ENCODE data around the gene ZNF234. TPM values are rescaled to one million over a fixed set of nuclear protein-coding genes. Genes with fewer than 3 reads are reported as not detected.
"Not testable (repeated sequence)": the region's sequence is repeated elsewhere in the genome, so short reads cannot be mapped to it uniquely, and the experiment has no call there.

ZNF234 gene
- 7.0 and 7.4 TPM in 2 replicates for total RNA-seq (2014; rRNA removed; shearing (Covaris generic))
- 2.8 and 3.2 TPM in 2 replicates for polyA plus RNA-seq (2015; cell fraction: cytosol; rRNA removed)
- polyA plus RNA-seq (2015; cell fraction: nucleus; rRNA removed), result 13.0 and 19.0 TPM in 2 replicates

DNA sequence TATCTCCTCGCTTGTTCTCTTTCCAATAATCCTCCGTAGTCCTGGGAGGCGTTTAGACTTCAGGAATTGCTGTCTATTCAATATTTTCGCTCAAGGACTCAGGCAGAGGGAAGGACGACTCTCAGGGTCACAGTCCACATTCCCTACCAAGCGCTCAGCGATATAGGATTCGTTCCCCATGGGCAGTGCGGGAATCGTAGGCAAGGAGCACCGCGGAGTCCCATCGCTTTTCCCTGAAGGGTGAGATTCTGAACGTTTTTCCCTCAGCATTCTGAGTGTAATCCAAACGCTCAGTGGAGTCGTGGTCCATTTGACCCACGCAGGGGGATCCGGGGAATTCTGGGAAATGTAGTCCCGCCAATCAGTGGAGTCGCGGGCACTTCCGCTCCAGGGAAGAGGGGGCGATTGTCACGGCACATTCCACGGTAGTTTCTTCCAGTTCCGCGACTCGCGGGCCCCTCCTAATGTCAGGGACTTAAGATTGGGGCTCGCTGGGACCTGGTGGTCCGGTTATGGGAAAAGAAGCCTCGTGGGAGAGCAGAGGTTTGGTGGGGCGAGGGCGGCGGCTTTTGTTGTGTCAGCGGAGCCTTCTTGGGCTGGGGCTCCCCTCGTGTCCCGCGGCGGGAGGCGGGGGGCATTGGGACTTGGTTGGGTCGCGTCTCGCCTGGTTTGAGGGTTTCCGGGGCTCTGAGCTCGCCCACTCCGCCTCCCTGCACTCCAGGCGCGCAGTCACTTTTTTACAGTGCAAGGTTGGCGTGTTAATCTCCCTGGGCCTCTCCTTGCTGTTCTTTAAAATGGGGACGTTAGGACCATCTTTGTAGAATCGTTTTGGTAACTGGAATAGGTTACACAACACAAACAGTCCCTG, at the start of gene ZNF234:
Gene ZNF234 (plus strand): TSS at position 364 of the 868 bp plus-strand sequence. CDS start 3,079 bp downstream, outside the sequence.
- DNase-seq (ENCODE audit: low read depth, low spot score), result peak; percentile 73

DNA sequence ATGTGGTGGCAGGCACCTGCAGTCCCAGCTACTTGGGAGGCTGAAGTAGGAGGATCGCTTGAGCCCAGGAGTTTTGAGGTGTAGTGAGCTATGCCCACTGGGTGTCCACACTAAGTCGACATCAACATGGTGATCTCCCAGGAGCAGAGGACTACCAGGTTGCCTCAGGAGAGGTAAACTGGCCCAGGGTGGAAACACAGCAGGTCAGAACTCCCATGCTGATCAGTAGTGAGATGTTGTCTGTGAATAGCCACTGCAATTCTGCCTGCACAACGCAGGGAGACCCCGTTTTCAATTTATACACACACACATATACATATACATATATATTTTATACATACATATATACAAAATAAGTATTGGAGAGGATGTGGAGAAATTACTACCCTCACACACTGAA, 49.2 kb upstream of the ZNF234 start:
- in situ Hi-C loops (cut with HindIII; ENCODE audit: low pct_unique_long_range_greater_than_20kb, low sequenced_read_pairs), result no loop called here
- no peak for DNase-seq (ENCODE audit: low read depth, low spot score)

More for the DNA sequence above, at the start of gene ZNF234:
- in situ Hi-C loops (cut with HindIII; ENCODE audit: low pct_unique_long_range_greater_than_20kb, low sequenced_read_pairs), result no loop called here

DNA sequence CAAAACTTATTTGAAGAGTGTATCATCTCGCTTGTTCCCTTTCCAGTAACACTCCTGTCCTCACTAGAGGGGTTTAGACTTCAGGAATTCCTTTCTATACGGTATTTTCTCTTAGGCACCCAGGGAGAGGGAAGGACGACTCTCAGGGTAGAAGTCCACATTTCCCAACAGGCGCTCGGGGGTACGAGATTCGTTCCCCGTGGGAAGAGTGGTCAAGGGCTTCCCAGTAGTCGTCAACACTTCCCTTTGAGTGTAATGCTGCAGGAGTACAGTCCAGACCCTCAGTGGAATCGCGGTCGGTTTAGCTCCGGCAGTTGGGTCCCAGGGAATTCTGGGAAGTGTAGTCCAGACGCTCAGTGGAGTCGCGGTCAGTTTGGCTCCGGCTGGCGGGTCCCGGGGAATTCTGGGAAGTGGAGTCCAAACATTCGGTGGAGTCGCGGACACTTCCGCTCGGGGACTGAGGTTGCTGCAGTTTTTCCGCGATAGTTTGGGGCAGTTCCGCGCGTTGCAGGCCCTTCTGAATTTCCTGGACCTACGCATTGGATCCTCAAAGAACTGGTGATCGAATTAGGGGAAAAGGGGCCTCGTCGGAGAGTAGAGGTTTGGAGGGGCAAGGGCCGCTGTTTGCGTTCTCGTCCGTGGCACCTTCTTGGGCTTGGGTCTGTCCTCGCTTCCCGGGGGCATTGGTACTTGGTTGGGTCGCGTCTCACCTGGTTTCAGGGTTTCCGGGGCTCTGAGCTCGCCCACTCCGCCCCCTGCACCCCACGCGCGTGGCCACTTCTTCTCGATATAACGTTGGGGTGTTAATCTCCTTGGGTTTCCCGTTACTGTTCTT, 47.2 kb upstream of the ZNF234 start, which contains the start of gene ZNF224:
Gene ZNF224 (plus strand): TSS at position 431 of the 835 bp plus-strand sequence. CDS start 3,513 bp downstream, outside the sequence.
- DNase-seq (ENCODE audit: low read depth, low spot score), result peak; percentile 95
- in situ Hi-C loops (cut with HindIII; ENCODE audit: low pct_unique_long_range_greater_than_20kb, low sequenced_read_pairs), result no loop called here

DNA sequence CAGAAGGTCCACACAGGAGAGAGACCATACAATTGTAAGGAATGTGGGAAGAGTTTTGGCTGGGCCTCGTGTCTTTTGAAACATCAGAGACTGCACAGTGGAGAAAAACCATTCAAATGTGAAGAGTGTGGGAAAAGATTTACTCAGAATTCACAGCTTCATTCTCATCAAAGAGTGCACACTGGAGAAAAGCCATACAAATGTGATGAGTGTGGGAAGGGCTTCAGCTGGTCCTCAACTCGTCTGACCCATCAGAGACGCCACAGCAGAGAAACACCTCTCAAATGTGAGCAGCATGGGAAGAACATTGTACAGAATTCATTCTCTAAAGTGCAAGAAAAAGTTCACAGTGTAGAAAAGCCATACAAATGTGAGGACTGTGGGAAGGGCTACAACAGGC, 33.6 kb upstream of the ZNF234 start:
- in situ Hi-C loops (cut with HindIII; ENCODE audit: low pct_unique_long_range_greater_than_20kb, low sequenced_read_pairs), result no loop called here
- no peak for DNase-seq (ENCODE audit: low read depth, low spot score)

DNA sequence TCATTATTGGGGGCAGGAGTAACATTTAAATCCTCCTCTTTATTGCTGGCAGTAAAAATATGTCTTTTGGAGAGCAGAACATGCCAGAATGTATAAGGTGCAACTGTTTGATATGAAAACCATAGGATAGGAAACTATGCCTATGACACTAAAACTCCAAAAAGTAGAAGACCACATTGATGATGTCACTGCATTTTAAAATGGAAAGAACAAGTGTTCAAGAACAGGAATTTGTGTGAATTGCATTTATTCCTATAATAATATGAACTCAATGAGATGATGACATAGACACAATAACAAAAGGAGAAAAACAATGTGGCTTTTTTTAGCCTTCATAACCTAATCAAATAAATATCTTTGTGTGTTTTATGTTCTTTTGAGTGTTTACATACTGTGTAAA, 31.9 kb upstream of the ZNF234 start:
- in situ Hi-C loops (cut with HindIII; ENCODE audit: low pct_unique_long_range_greater_than_20kb, low sequenced_read_pairs), result no loop called here
- DNase-seq (ENCODE audit: low read depth, low spot score), result no peak

DNA sequence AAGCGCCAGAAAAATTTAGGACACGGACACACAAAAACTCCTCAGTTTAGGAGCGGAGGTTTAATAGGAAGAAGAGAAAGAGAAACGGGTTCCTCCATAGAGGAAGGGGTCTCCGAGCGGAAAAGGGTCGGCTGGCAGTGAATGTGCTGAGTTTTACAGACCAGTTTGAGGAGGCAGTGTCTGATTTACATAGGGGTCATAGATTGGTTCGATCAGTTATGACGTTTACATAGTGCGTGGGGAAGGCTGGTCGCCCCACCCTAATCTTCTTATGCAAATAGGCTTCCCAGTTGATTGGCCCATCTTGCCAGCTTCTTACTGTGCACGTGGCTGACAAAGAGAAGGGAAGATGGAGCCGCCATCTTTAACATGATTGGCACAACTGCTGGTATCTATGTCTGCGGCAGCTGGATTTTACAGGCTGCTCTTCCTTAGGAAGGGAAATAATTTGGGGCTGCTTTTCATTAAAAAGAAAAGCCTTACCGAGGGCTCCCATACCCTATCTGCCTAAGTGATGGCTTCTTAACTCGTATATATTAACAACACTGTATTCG, 29.4 kb upstream of the ZNF234 start:
- in situ Hi-C loops (cut with HindIII; ENCODE audit: low pct_unique_long_range_greater_than_20kb, low sequenced_read_pairs), result no loop called here
- DNase-seq (ENCODE audit: low read depth, low spot score), result peak; percentile 41

DNA sequence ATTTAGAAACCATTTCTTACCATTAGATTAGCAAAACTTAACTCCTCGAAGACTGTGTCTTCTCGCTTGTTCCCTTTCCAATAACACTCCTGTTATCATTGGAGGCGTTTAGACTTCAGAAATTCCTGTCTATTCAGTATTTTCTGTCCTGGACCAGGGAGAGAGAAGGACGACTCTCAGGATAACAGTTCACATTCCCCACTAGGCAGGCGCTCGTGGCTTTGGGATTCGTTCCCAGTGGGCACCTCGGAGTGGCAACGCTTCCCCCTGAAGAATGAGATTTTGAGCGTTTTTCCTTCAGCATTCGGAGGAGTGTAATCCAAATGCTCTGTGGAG, 28.6 kb upstream of the ZNF234 start:
- in situ Hi-C loops (cut with HindIII; ENCODE audit: low pct_unique_long_range_greater_than_20kb, low sequenced_read_pairs), result no loop called here
- DNase-seq (ENCODE audit: low read depth, low spot score), result no peak

DNA sequence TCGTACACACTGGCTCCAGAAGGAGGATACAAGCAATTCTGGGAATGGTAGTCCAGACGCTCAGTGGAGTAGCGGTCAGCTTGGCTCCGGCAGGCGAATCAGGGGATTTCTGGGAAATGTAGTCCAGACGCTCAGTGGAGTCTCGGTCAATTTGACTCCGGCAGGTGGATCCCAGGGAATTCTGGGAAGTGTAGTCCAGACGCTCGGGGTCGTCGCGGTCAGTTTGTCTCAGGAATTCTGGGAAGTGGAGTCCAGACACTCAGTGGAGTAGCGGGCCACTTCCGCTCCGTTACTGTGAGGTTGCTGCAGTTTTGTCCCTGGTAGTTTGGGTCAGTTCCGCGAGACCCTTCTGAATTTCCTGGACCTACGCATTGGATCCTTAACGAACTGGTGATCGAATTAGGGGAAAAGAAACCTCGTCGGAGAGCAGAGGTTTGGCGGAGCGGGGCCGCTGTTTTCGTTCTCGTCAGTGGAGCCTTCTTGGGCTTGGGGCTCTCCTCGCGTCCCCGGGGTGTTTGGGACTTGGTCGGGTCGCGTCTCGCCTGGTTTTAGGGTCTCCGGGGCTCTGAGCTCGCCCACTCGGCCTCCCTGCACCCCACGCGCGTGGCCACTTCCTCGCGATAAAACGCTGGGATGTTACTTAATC, 28.1 kb upstream of the ZNF234 start, which contains the start of gene ZNF225:
Gene ZNF225 (plus strand): TSS at position 262 of the 646 bp plus-strand sequence. CDS start 2,429 bp downstream, outside the sequence.
- DNase-seq (ENCODE audit: low read depth, low spot score), result peak; percentile 98
- in situ Hi-C loops (cut with HindIII; ENCODE audit: low pct_unique_long_range_greater_than_20kb, low sequenced_read_pairs), result no loop called here

DNA sequence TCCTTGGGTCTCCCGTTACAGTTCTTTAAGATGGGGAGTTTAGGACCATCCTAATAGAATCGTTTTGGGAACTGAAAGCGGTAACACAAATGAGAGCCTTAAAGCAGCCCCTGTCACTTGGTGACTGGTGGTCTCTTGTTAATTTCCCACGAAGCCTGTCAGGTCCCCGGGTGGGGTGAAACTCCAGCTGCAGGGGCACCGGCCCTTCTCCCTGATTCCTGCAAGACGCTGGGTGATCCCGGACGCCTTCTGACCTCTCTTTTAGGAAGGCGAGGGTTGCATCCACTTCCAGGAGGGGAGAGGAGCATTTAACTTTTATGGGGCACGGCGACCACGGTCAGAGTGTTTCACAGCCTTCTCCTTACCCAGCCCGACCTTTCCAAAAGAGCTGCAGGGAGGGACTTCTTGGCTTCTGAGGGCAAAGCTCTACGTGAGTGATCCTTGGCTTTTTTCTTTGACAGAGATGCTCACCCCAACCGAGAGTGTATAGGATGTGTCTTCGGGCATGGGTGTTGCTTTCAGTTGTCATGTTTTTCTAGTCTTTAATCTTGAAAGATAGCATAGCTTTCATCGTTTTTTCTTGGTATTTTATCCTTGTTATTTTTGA, 27.5 kb upstream of the ZNF234 start:
- DNase-seq (ENCODE audit: low read depth, low spot score), result peak; percentile 3
- in situ Hi-C loops (cut with HindIII; ENCODE audit: low pct_unique_long_range_greater_than_20kb, low sequenced_read_pairs), result no loop called here

DNA sequence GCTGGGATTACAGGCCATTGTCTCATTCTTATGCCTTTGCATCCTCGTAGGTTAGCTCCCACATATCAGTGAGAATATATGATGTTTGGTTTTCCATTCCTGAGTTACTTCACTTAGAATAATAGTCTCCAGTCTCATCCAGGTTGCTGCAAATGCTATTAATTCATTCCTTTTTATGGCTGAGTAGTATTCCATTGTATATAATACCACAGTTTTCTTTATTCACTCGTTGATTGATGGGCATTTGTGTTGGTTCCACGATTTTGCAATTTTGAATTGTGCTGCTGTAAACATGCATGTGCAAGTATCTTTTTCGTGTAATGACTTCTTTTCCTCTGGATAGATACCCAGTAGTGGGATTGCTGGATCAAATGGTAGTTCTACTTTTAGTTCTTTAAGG, 20.2 kb upstream of the ZNF234 start:
- in situ Hi-C loops (cut with HindIII; ENCODE audit: low pct_unique_long_range_greater_than_20kb, low sequenced_read_pairs); DNase-seq (ENCODE audit: low read depth, low spot score): not testable (repeated sequence)

DNA sequence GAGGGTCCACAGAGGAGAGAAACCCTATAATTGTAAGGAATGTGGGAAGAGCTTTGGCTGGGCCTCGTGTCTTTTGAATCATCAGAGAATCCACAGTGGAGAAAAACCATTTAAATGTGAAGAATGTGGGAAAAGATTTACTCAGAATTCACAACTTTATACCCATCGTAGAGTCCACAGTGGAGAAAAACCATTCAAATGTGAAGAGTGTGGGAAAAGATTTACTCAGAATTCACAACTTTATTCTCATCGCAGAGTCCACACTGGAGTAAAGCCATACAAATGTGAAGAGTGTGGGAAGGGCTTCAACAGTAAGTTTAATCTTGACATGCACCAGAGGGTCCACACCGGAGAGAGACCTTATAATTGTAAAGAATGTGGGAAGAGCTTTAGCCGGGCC, 9.4 kb upstream of the ZNF234 start:
- in situ Hi-C loops (cut with HindIII; ENCODE audit: low pct_unique_long_range_greater_than_20kb, low sequenced_read_pairs), result no loop called here
- no peak for DNase-seq (ENCODE audit: low read depth, low spot score)

DNA sequence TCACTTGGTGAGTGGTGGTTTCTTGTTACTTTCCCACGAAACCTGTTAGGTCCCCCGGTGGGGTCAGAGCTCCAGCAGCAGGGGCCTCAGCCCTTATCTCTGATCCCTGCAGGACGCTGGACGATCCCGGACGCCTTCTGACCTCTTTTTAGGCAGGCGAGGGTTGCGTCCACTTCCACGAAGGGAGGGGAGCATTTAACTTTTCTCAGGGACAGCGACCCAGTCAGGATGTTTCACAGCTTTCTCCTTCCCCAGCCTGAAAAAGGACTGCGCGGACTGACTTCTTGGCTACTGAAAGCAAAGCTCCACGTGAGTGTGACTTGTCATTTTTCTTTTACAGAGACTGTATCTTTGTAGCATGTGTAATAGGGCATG, 692 bp downstream of the ZNF234 start:
- DNase-seq (ENCODE audit: low read depth, low spot score), result no peak
- in situ Hi-C loops (cut with HindIII; ENCODE audit: low pct_unique_long_range_greater_than_20kb, low sequenced_read_pairs), result no loop called here

DNA sequence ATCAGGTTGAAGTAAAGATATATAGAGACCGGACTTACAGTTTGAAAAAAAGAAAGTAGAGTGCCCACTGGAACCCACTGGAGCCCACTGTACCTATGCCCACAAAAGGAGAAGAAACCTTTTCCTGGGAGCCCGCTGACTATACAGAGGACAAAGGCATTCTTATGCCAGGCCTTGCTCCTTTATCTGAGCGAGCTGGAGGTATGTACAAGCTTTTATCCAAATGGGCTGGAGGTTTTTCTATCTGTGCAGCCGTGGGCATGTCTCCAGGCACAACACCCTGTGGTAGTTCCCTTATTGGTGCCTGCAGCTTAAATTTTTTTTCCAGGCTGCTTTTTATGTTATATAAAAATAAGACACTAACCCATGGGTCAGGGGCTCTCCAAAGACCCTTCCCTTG, 8.4 kb downstream of the ZNF234 start:
- DNase-seq (ENCODE audit: low read depth, low spot score), result no peak
- in situ Hi-C loops (cut with HindIII; ENCODE audit: low pct_unique_long_range_greater_than_20kb, low sequenced_read_pairs), result no loop called here

DNA sequence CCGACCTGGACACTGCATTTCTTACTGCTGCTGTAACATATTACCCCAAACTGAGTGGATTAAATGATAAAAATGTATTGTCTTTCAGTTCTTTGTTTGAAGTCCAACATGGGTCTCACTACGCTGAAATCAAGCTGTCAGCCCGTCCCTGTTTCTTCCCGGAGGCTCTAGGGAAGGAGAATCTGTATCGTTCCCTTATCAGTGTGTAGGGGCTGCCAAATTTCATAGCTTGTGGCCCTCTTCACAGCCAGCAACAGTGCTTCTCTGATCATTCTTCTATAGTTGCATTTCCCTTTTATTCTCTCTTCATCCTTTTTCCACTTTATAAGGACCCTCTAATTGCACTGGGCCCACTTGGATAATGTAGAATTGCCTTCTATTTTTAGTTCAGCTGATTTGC, 10.1 kb downstream of the ZNF234 start:
- in situ Hi-C loops (cut with HindIII; ENCODE audit: low pct_unique_long_range_greater_than_20kb, low sequenced_read_pairs), result no loop called here

DNA sequence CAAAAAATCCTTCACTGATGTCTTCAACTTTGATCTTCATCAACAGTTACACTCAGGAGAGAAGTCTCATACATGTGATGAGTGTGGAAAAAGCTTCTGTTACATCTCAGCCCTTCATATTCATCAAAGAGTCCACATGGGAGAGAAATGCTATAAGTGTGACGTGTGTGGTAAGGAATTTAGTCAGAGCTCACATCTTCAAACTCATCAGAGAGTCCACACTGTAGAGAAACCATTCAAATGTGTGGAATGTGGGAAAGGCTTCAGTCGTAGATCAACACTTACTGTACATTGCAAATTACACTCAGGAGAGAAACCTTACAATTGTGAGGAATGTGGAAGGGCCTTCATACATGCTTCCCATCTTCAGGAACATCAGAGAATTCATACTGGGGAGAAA, 15.1 kb downstream of the ZNF234 start:
- DNase-seq (ENCODE audit: low read depth, low spot score), result no peak
- in situ Hi-C loops (cut with HindIII; ENCODE audit: low pct_unique_long_range_greater_than_20kb, low sequenced_read_pairs), result no loop called here

More for the DNA sequence above, 10.1 kb downstream of the ZNF234 start:
- no peak for DNase-seq (ENCODE audit: low read depth, low spot score)

DNA sequence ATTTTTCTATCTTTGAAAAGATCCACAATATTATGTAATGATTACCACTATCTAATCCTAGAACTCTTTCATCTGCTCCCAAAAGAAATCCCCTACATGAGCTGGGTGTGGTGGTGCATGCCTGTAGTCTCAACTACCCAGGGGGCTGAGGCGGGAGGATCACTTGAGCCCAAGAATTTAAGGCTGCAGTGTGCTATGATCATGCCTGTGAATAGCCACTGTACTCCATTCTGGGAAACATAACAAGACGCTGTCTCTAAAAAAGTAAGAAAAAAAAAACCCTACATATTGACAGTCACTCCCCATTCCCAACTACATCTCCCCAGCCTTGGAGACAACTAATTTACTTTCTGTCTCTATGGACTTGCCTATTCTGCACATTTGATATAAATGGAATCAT, 22.4 kb downstream of the ZNF234 start:
- in situ Hi-C loops (cut with HindIII; ENCODE audit: low pct_unique_long_range_greater_than_20kb, low sequenced_read_pairs), result no loop called here
- no peak for DNase-seq (ENCODE audit: low read depth, low spot score)

DNA sequence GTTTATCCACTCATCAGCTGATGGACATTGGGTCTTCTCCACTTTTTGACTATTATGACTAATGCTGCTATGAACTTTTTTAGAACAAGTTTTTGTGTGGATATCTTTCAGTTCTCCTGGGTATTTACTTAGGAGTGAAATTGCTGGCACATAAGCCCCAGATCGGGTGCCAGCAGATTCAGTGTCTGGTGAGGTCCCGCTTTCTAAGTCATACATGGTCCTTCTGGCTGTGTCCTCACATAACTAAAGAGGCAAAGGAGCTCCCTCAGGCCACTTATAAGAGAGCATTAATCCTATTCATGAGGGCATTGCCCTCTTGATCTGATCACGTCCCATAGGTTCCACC, 22.9 kb downstream of the ZNF234 start:
- no peak for DNase-seq (ENCODE audit: low read depth, low spot score)
- in situ Hi-C loops (cut with HindIII; ENCODE audit: low pct_unique_long_range_greater_than_20kb, low sequenced_read_pairs), result no loop called here

All from SK-MEL-5 (cell line).